Measurements from ENCODE around the gene MYO15A.
A peak's percentile ranks its signal among the peaks of the same experiment; 100 is the strongest.

Gene MYO15A

GRCh38 chr17:18108401-18109312, at the start of gene MYO15A:
MYO15A (plus strand) TSS chr17:18108756; CDS start chr17:18118801, 10,045 bp downstream.
- DNase-seq (ENCODE audit: low read depth in 2 of 2), result no peak

GRCh38 chr17:18059283-18059682, 49.3 kb upstream of the MYO15A start:
- no peak for DNase-seq (ENCODE audit: low read depth in 2 of 2)

- DNase-seq (ENCODE audit: low read depth in 2 of 2), result no peak
Observed at GRCh38 chr17:18064053-18064452, 44.5 kb upstream of the MYO15A start.

GRCh38 chr17:18065546-18065945, 43.0 kb upstream of the MYO15A start:
- DNase-seq (ENCODE audit: low read depth in 2 of 2), result no peak

- no peak for DNase-seq (ENCODE audit: low read depth in 2 of 2)
Observed at GRCh38 chr17:18066866-18067265, 41.7 kb upstream of the MYO15A start.

GRCh38 chr17:18069101-18069500, 39.5 kb upstream of the MYO15A start:
- DNase-seq (ENCODE audit: low read depth in 2 of 2), result no peak

- DNase-seq (ENCODE audit: low read depth in 2 of 2), result no peak
Observed at GRCh38 chr17:18070861-18071340, 37.7 kb upstream of the MYO15A start.

GRCh38 chr17:18071751-18072150, 36.8 kb upstream of the MYO15A start:
- no peak for DNase-seq (ENCODE audit: low read depth in 2 of 2)

- no peak for DNase-seq (ENCODE audit: low read depth in 2 of 2)
Observed at GRCh38 chr17:18074566-18075272, 33.8 kb upstream of the MYO15A start.

- DNase-seq (ENCODE audit: low read depth in 2 of 2), result no peak
Observed at GRCh38 chr17:18076936-18077335, 31.6 kb upstream of the MYO15A start.

- no peak for DNase-seq (ENCODE audit: low read depth in 2 of 2)
Observed at GRCh38 chr17:18079543-18079942, 29.0 kb upstream of the MYO15A start.

- DNase-seq (ENCODE audit: low read depth in 2 of 2), result no peak
Observed at GRCh38 chr17:18084256-18084655, 24.3 kb upstream of the MYO15A start.

GRCh38 chr17:18087610-18088491, 20.7 kb upstream of the MYO15A start, which contains the start of gene DRG2:
DRG2 (plus strand) TSS chr17:18087948; CDS start chr17:18088024, 76 bp downstream.
- peak; percentile 75 to 81 for DNase-seq (ENCODE audit: low read depth in 2 of 2)

- DNase-seq (ENCODE audit: low read depth in 2 of 2), result no peak
Observed at GRCh38 chr17:18089613-18090012, 18.9 kb upstream of the MYO15A start.

- DNase-seq (ENCODE audit: low read depth in 2 of 2), result no peak
Observed at GRCh38 chr17:18093616-18094408, 14.7 kb upstream of the MYO15A start.

- DNase-seq (ENCODE audit: low read depth in 2 of 2), result no peak
Observed at GRCh38 chr17:18094409-18094807, 14.1 kb upstream of the MYO15A start.

- DNase-seq (ENCODE audit: low read depth in 2 of 2), result no peak
Observed at GRCh38 chr17:18099516-18099915, 9.0 kb upstream of the MYO15A start.

- DNase-seq (ENCODE audit: low read depth in 2 of 2), result no peak
Observed at GRCh38 chr17:18100616-18101015, 7.9 kb upstream of the MYO15A start.

- no peak for DNase-seq (ENCODE audit: low read depth in 2 of 2)
Observed at GRCh38 chr17:18101828-18102227, 6.7 kb upstream of the MYO15A start.

- DNase-seq (ENCODE audit: low read depth in 2 of 2), result no peak
Observed at GRCh38 chr17:18102640-18103039, 5.9 kb upstream of the MYO15A start.

- DNase-seq (ENCODE audit: low read depth in 2 of 2), result no peak
Observed at GRCh38 chr17:18105027-18105426, 3.5 kb upstream of the MYO15A start.
